Activated CD8-positive, alpha-beta T cell treated with anti-CD3 and anti-CD28 coated beads for 36 hours (primary cell): ENCODE results near the gene SLC7A6OS. TPM values are rescaled to one million over a fixed set of nuclear protein-coding genes. Genes with fewer than 3 reads are reported as not detected.

Experiments used
- ATAC-seq: fragments of 200-7000 bp; cut with Tn5 transposase; one replicate; pipeline ENCODE4 v1.10.0; 2021; ENCODE audit warnings: mild to moderate bottlenecking, moderate library complexity
- CTCF ChIA-PET: fragments of 350-600 bp; sonication (Branson Sonifier 250); formaldehyde crosslinking; loops from one replicate; lab custom pipeline; 2021; ENCODE audit warnings: antibody characterized with exemption; lab: Charles Lee
- POLR2A ChIA-PET: fragments of 350-600 bp; sonication (Branson Sonifier 250); formaldehyde crosslinking; loops from one replicate; lab custom pipeline; 2021; ENCODE audit warnings: antibody characterized with exemption; lab: Charles Lee
- DNase-seq: peaks from one replicate; pipeline ENCODE4 v3.0.0-alpha.2; 2020
- H3K27ac Mint-ChIP-seq: one replicate; pipeline ENCODE4 v1.8.0; 2021; ENCODE audit warnings: mild to moderate bottlenecking, mixed read lengths
- H3K27me3 Mint-ChIP-seq: one replicate; pipeline ENCODE4 v1.8.0; 2021; ENCODE audit warnings: mixed read lengths
- H3K36me3 Mint-ChIP-seq: one replicate; pipeline ENCODE4 v1.8.0; 2021; ENCODE audit warnings: low read depth, mixed read lengths
- H3K4me1 Mint-ChIP-seq: one replicate; pipeline ENCODE4 v1.8.0; 2021; ENCODE audit warnings: low read depth, mixed read lengths
- H3K4me3 Mint-ChIP-seq: one replicate; pipeline ENCODE4 v1.8.0; 2021; ENCODE audit warnings: mild to moderate bottlenecking, moderate library complexity, mixed read lengths
- H3K9me3 Mint-ChIP-seq: one replicate; pipeline ENCODE4 v1.8.0; 2021; ENCODE audit warnings: mixed read lengths
- intact Hi-C: fragments of 100-400 bp; cut with micrococcal nuclease; formaldehyde crosslinking; loops from one replicate; pipeline ENCODE4 v1.10.0; 2022
- total RNA-seq, 2 experiments: library from RNA; stranded (reverse); gene quantifications; one replicate each; pipeline ENCODE4 v1.2.3, GENCODE V29; 2021
- TF ChIP-seq, protein P1 (sequence below): fragments of 200-600 bp; IDR thresholded peaks from one replicate; pipeline ENCODE4 v1.8.0; 2022; ENCODE audit warnings: antibody characterized with exemption, mild to moderate bottlenecking

SLC7A6OS gene
- total RNA-seq, 2 experiments from 2014 or later = 20.2 to 23.1 TPM

DNA sequence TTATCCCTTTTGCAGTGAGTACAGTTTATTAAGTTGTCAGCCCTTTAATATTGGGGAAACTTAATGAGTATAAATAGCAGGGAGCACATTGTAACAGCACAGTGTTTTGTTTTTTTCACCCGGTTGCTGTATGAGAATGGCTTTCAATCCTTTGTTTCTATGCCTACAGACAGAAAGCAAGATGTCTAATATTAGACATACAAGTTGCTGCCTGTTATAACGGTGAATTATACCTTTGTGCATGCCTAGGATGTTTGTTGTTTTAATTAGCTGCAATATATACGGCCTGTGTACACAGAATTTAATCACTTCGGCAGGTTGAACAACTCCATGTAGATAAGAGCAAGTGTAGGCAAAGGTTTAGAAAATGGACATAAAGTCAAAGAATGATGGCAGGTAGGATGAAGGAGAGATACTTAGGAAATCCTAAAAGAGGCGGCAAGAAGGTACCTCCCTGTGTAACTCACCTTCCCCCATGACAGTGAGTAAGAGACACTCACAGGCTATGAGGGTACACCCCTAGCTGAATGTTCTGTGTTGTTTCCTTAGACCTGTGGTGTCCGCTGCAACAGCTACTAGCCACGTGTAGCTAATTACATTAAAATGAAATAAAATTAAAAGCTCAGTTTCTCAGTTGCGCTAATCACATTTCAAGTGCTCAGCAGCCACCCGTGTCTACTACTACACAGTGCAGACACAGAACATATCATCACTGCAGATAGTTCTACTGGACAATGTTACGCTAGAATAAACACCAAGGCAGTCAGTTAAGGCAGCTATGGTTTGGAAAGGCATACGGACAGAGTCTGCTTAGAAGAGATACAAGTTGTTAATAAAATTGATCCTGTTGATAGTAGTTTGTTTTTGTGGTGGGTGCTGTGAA lies 10.9 kb downstream of the SLC7A6OS start:
- no peak overlapping the region for H3K4me3 Mint-ChIP-seq
- CTCF ChIA-PET = interaction anchor here (0.7 to 2.2 kb wide), 11 partner anchors 10 to 38 kb away, joined by 3 to 8 read pairs (median 4); partner anchors contain the start of genes PRMT7, SLC7A6 and SLC7A6OS
- intact Hi-C loops = no loop called here
- POLR2A ChIA-PET = interaction anchor here (0.6 to 3.5 kb wide), 13 partner anchors 10 to 85 kb away, joined by 3 to 30 read pairs (median 3); partner anchors contain the start of genes PRMT7, SLC7A6 and SLC7A6OS
- no peaks in the 10 kb centered on the region for H3K9me3 Mint-ChIP-seq
- H3K36me3 Mint-ChIP-seq = peaks cover 47% of the 10 kb centered on the region
- TF ChIP-seq, protein P1, sequence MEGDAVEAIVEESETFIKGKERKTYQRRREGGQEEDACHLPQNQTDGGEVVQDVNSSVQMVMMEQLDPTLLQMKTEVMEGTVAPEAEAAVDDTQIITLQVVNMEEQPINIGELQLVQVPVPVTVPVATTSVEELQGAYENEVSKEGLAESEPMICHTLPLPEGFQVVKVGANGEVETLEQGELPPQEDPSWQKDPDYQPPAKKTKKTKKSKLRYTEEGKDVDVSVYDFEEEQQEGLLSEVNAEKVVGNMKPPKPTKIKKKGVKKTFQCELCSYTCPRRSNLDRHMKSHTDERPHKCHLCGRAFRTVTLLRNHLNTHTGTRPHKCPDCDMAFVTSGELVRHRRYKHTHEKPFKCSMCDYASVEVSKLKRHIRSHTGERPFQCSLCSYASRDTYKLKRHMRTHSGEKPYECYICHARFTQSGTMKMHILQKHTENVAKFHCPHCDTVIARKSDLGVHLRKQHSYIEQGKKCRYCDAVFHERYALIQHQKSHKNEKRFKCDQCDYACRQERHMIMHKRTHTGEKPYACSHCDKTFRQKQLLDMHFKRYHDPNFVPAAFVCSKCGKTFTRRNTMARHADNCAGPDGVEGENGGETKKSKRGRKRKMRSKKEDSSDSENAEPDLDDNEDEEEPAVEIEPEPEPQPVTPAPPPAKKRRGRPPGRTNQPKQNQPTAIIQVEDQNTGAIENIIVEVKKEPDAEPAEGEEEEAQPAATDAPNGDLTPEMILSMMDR = no peak
- DNase-seq (no peak), ATAC-seq (no peak)
- H3K27me3 Mint-ChIP-seq = no peaks in the 10 kb centered on the region
- H3K4me1 Mint-ChIP-seq = peaks cover 2% of the 10 kb centered on the region
- H3K27ac Mint-ChIP-seq = peak overlapping the region; percentile 53

GRCh38 chr16:68298907-68299561 lies 11.7 kb downstream of the SLC7A6OS start:
- Mint-ChIP-seq H3K27me3 (no peaks in the 10 kb centered on the region), H3K36me3 (peaks cover 50% of the 10 kb centered on the region), H3K4me3 (no peak overlapping the region), H3K9me3 (no peaks in the 10 kb centered on the region), H3K4me1 (peaks cover 6% of the 10 kb centered on the region), H3K27ac (peak overlapping the region; percentile 71)
- DNase-seq = no peak
- intact Hi-C loops = no loop called here
- ATAC-seq = no peak
- CTCF ChIA-PET = interaction anchor here (0.7 to 2.2 kb wide), 6 partner anchors 12 to 37 kb away, joined by 3 to 8 read pairs (median 4); partner anchors contain the start of genes PRMT7, SLC7A6 and SLC7A6OS
- TF ChIP-seq, protein P1 = no peak
- POLR2A ChIA-PET = interaction anchor here (0.6 to 3.5 kb wide), 7 partner anchors 9 to 84 kb away, joined by 3 to 30 read pairs (median 3); partner anchors contain the start of genes PRMT7 and SLC7A6OS

DNA sequence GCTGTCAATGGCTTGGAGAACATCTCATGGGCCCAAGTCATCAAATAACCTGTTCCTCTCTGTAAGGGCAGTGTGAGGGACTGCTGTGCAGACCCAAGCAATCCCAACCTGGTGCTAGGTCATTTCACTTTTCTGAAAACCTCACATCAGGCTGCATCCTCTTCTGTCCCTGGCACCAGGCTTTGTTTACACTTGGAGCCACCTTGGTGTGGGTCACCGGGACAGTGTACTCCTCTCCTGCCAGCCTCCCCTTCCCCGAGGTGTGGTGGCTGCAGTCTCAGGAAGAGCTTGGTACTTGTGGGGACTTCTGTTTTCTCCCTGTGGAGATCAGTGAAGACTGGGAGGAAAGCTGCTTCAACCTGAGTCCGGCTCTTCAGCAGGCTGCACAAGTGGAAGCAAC lies 12.4 kb downstream of the SLC7A6OS start:
- no peak for DNase-seq
- no peak overlapping the region for H3K4me3 Mint-ChIP-seq

GRCh38 chr16:68297908-68298307 lies 12.8 kb downstream of the SLC7A6OS start:
- Mint-ChIP-seq H3K27me3 (no peaks in the 10 kb centered on the region), H3K27ac (peak overlapping the region; percentile 71), H3K9me3 (no peaks in the 10 kb centered on the region), H3K4me1 (peaks cover 13% of the 10 kb centered on the region), H3K4me3 (no peak overlapping the region), H3K36me3 (peaks cover 47% of the 10 kb centered on the region)
- CTCF ChIA-PET = interaction anchor here (1.4 to 2.2 kb wide), 2 partner anchors 31 to 36 kb away, joined by 4 to 8 read pairs; no protein-coding TSS in a partner anchor
- ATAC-seq (no peak), DNase-seq (no peak)
- intact Hi-C loops = no loop called here
- TF ChIP-seq, protein P1 = no peak
- POLR2A ChIA-PET = interaction anchor here (1.2 to 3.5 kb wide), 4 partner anchors 8 to 34 kb away, joined by 3 to 30 read pairs (median 12); partner anchors contain the start of genes PRMT7 and SLC7A6OS

More for the DNA sequence above, 12.4 kb downstream of the SLC7A6OS start:
- intact Hi-C loops = no loop called here
- no peaks in the 10 kb centered on the region for H3K27me3 Mint-ChIP-seq
- CTCF ChIA-PET = interaction anchor here (1.4 to 2.2 kb wide), 2 partner anchors 31 to 37 kb away, joined by 4 to 8 read pairs; no protein-coding TSS in a partner anchor
- H3K4me1 Mint-ChIP-seq = peaks cover 10% of the 10 kb centered on the region
- peak overlapping the region; percentile 71 for H3K27ac Mint-ChIP-seq
- TF ChIP-seq, protein P1 = no peak
- H3K36me3 Mint-ChIP-seq = peaks cover 47% of the 10 kb centered on the region
- ATAC-seq = no peak
- POLR2A ChIA-PET = interaction anchor here (1.1 to 3.5 kb wide), 5 partner anchors 8 to 34 kb away, joined by 3 to 30 read pairs (median 4); partner anchors contain the start of genes PRMT7 and SLC7A6OS
- H3K9me3 Mint-ChIP-seq = no peaks in the 10 kb centered on the region
